Neural cell (in vitro differentiated cells): Measurements from ENCODE around the gene ABCC5. TPM values are rescaled to one million over a fixed set of nuclear protein-coding genes. Genes with fewer than 3 reads are reported as not detected.

Source experiments
- EP300 ChIP-seq: fragments of 450-650 bp; conservative IDR thresholded peaks from 2 replicates; pipeline ENCODE4 v1.6.1; 2014; ENCODE audit warnings: antibody characterized with exemption, mild to moderate bottlenecking, moderate library complexity; ENCODE audit not compliant: poor library complexity, severe bottlenecking
- EZH2 ChIP-seq: fragments of 200-600, 300-800 bp; shearing (Covaris generic), sonication (generic); IDR thresholded peaks from 2 replicates; pipeline ENCODE4 v1.6.1; 2014; ENCODE audit warnings: antibody characterized with exemption, low read length, borderline replicate concordance, mild to moderate bottlenecking; ENCODE audit not compliant: insufficient read depth, poor library complexity, severe bottlenecking
- SMC3 ChIP-seq: fragments of 450-650 bp; conservative IDR thresholded peaks from 2 replicates; pipeline ENCODE4 v1.6.1; 2014; ENCODE audit warnings: antibody characterized with exemption, mild to moderate bottlenecking, moderate library complexity; ENCODE audit not compliant: poor library complexity
- polyA plus RNA-seq: library from polyadenylated mRNA; depleted of rRNA; stranded (reverse); fragments of >200 nt; gene quantifications from 2 replicates; pipeline ENCODE4 v1.2.3, GENCODE V29; 2014
- small RNA-seq, 3 experiments: library from RNA; depleted of rRNA; stranded (forward); fragments of <200 nt; gene quantifications; one replicate each; pipeline ENCODE3, GENCODE V24; 2012

The ABCC5 gene
- polyA plus RNA-seq, 1 donor from 2014 or later: 227 TPM

- no peak for TF ChIP-seq EP300
- no peak for TF ChIP-seq SMC3
- TF ChIP-seq EZH2: no peak
Measured at GRCh38 chr3:183870563-183870962, 147.1 kb downstream of the ABCC5 start (continued).

Small RNA genes lying within 50 kb of the gene (small RNA-seq; reads per million reads assigned to genes)
- 0 reads per million in 3 experiments for gene MIR4448

Other genes starting within 250 kb of the ABCC5 start
- gene MAP6D1, start 192.3 kb downstream of the ABCC5 start, polyA plus RNA-seq: 2.8 and 3.1 TPM in 2 replicates
- gene PARL, start 133.0 kb downstream of the ABCC5 start, polyA plus RNA-seq: 59.2 and 67.9 TPM in 2 replicates
- gene HTR3D, start 13.9 kb upstream of the ABCC5 start, polyA plus RNA-seq: not detected in 2 replicates
- not detected in 2 replicates for gene HTR3C, start 35.2 kb upstream of the ABCC5 start, polyA plus RNA-seq
- gene HTR3E, start 79.2 kb upstream of the ABCC5 start, polyA plus RNA-seq: not detected in 2 replicates
- 109 and 112 TPM in 2 replicates for gene EIF2B5, start 117.5 kb upstream of the ABCC5 start, polyA plus RNA-seq
- 78.9 and 95.1 TPM in 2 replicates for gene DVL3, start 137.5 kb upstream of the ABCC5 start, polyA plus RNA-seq
- 551 and 561 TPM in 2 replicates for gene AP2M1, start 157.0 kb upstream of the ABCC5 start, polyA plus RNA-seq
- 40.3 and 52.6 TPM in 2 replicates for gene ABCF3, start 168.3 kb upstream of the ABCC5 start, polyA plus RNA-seq
- gene VWA5B2, start 211.7 kb upstream of the ABCC5 start, polyA plus RNA-seq: 0.33 and 0.34 TPM in 2 replicates
- 10.8 and 13.5 TPM in 2 replicates for gene ALG3, start 231.1 kb upstream of the ABCC5 start, polyA plus RNA-seq
- 1.6 and 1.8 TPM in 2 replicates for gene EEF1AKMT4, start 231.8 kb upstream of the ABCC5 start, polyA plus RNA-seq
- gene CAMK2N2, start 243.7 kb upstream of the ABCC5 start, polyA plus RNA-seq: 2.8 and 5.7 TPM in 2 replicates